HG02970 (cell line): ENCODE data around the gene TRAPPC8.
"Not testable (repeated sequence)": the region's sequence is repeated elsewhere in the genome, so short reads cannot be mapped to it uniquely, and the experiment has no call there.

Experiments
- ATAC-seq: cut with Tn5 transposase; IDR thresholded peaks from one replicate; pipeline ENCODE4 v1.9.1; 2021; ENCODE audit warnings: mild to moderate bottlenecking, moderate library complexity, moderate number of reproducible peaks; ENCODE audit not compliant: unreplicated experiment, low FRiP score

Gene TRAPPC8

GRCh38 chr18:31799257-31799656 is 143.7 kb downstream of the TRAPPC8 start:
- ATAC-seq = not testable (repeated sequence)

DNA sequence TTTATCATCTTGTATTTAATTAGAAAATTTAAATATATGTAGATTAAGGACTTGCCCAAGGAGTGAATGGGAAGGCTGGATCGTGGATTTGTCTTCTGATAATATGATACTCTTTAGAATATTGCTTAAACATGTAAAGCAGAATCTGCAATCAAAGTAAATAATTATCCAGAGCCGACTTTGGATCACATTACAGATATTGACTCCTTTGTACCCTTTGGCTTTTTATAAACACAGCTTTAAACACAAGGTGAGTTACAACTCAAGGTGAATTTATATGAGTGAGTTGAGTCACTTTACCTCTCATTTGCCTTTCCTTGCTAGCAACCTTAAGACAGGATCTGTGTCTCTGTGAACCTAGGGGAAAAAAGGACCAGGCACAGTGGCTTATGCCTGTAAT is 144.5 kb downstream of the TRAPPC8 start:
- no peak for ATAC-seq

GRCh38 chr18:31795747-31796146 is 147.2 kb downstream of the TRAPPC8 start:
- no peak for ATAC-seq

DNA sequence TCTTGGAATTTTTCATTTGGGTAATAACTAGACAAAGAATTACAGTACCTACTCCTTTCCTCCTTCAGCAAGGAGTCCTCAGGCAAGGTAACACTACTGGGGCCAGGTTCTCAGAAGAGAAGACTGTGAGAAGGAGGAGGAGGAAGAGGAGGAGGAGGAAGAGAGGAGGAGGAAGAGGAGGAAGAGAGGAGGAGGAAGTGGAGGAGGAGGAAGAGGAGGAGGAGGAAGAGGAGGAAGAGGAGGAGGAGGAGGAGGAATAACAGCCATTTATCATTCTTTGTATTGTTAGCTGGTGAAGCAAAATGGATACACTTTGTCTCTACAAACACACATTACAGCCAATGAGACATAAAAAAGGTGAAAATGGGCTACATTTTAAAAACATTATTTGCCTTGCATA is 149.4 kb downstream of the TRAPPC8 start:
- no peak for ATAC-seq

GRCh38 chr18:31792580-31792911 is 150.4 kb downstream of the TRAPPC8 start:
- ATAC-seq = no peak

- ATAC-seq = peak; percentile 73
Observed at GRCh38 chr18:31791817-31792579, 150.9 kb downstream of the TRAPPC8 start.

DNA sequence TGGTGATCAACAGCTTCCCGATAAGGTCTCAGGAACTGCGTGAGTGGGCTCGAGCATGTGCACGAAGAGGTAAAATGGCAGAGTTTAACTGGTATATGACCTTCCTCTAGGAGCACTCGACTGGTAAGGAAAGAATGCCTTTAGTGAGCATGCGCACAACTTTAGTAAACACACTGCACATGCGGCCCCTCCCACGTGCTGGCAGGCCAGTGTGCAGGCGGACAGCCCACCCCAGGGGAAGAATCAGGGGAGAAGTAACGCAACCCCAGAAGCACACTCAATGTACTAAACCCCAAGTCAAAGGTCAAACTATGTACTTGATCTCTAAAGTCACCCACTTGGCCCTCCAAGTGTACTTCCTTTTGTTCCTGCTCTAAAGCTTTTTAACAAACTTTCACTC is 153.5 kb downstream of the TRAPPC8 start:
- ATAC-seq = no peak

DNA sequence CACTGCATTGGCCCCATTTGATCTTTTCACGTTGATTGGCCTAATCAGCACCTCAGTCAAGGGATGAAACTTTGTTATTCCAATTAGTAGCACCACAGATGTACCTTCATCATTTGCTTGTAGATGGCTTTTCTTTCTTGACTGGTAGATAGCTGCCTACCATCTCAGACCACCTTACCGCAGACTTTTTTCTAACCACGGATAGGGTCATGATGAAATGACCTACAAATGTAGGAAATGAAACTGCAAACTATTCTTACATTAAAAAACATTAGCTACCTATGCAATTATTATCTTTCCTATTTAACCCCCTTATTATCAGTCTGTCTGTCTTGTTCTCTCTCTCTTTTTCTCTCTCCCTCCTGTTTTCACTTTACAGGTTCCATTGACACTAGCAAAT is 159.9 kb downstream of the TRAPPC8 start:
- no peak for ATAC-seq
